Measurements from ENCODE around the gene NAALADL2.
"Not testable (repeated sequence)": the region's sequence is repeated elsewhere in the genome, so short reads cannot be mapped to it uniquely, and the experiment has no call there.

The NAALADL2 gene

DNA sequence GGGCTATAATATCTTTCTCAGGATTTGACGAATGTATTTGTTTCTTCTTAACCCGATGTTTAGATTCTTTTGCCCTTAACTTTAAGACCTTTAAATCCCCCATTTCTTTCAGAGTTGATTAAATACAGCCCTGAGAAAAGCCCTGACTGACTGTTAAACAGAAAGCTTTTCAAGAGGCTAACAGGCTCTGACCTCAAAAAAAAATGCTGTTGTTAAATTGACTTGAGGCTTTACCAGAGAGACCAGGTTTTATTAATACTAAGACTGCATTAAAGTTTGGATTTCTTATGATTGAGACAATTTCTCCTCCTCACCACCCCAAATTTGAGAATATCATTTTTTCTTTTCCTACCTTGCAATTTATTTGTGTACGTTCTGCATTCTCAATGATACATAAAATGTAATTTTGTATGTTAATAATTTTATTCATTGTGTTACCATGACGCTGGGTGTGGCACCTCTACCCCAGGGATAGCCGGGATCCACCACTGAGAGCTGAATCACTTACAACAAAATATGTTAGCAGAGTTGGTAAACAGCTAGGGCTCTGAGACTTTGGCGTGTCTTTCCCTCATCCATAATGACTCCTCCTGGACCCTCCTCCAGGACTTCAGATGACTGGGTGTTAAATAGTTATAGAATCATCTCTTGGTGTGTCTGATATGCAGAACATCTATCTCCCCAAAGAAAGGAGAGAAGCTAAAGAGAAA is 753.5 kb downstream of the NAALADL2 start:
- Histone ChIP-seq H3K4me1 (ENCODE audit: insufficient read depth, low read length, severe bottlenecking) (no peaks in the 10 kb centered on the region), H3K27ac (ENCODE audit: low read depth, low read length, poor library complexity, severe bottlenecking) (no peak overlapping the region), H3F3A (ENCODE audit: insufficient read depth, low read length) (no peaks in the 10 kb centered on the region), H3K79me2 (ENCODE audit: insufficient read depth, low read length) (no peaks in the 10 kb centered on the region), H3K4me2 (ENCODE audit: low read length) (no peak overlapping the region), H3K36me3 (ENCODE audit: insufficient read depth, low read length) (no peaks in the 10 kb centered on the region), H3K9me2 (ENCODE audit: low read depth, low read length) (no peaks in the 10 kb centered on the region), H3K9ac (ENCODE audit: low read length) (no peak overlapping the region), H4K20me1 (ENCODE audit: insufficient read depth, low read length) (no peaks in the 10 kb centered on the region), H2AFZ (ENCODE audit: low read length) (no peak overlapping the region), H3K27me3 (ENCODE audit: insufficient read depth, low read length) (no peaks in the 10 kb centered on the region), H3K9me3 (ENCODE audit: low read length) (no peaks in the 10 kb centered on the region), H3K4me3 (ENCODE audit: low read depth, low read length, poor library complexity, severe bottlenecking) (no peak overlapping the region)
- TF ChIP-seq, protein P1, sequence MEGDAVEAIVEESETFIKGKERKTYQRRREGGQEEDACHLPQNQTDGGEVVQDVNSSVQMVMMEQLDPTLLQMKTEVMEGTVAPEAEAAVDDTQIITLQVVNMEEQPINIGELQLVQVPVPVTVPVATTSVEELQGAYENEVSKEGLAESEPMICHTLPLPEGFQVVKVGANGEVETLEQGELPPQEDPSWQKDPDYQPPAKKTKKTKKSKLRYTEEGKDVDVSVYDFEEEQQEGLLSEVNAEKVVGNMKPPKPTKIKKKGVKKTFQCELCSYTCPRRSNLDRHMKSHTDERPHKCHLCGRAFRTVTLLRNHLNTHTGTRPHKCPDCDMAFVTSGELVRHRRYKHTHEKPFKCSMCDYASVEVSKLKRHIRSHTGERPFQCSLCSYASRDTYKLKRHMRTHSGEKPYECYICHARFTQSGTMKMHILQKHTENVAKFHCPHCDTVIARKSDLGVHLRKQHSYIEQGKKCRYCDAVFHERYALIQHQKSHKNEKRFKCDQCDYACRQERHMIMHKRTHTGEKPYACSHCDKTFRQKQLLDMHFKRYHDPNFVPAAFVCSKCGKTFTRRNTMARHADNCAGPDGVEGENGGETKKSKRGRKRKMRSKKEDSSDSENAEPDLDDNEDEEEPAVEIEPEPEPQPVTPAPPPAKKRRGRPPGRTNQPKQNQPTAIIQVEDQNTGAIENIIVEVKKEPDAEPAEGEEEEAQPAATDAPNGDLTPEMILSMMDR (IDR thresholded peaks at IDR 0.05; ENCODE audit: low read length): no peak
- no peak for TF ChIP-seq EZH2 (IDR thresholded peaks at IDR 0.05; ENCODE audit: borderline replicate concordance, low read length)

DNA sequence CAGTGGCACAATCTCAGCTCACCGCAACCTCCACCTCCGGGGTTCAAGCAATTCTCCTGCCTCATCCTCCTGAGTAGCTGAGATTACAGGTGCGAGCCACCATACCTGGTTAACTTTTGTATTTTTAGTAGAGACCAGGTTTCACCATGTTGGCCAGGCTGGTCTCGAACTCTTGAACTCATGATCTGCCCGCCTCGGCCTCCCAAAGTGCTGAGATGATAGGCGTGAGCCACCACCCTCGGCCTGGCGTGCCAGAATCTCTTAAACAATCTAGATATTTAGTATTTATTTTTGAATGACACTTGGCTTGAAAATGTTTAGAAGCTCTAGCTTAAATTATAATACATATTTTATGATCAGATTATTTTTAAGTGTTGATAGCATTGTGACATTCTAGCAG is 755.0 kb downstream of the NAALADL2 start:
- H2AFZ ChIP-seq (ENCODE audit: low read length); H3K27ac ChIP-seq (ENCODE audit: low read depth, low read length, poor library complexity, severe bottlenecking); H3K4me3 ChIP-seq (ENCODE audit: low read depth, low read length, poor library complexity, severe bottlenecking); H3K9ac ChIP-seq (ENCODE audit: low read length); H3K9me3 ChIP-seq (ENCODE audit: low read length); H3K4me2 ChIP-seq (ENCODE audit: low read length); H3K4me1 ChIP-seq (ENCODE audit: insufficient read depth, low read length, severe bottlenecking); H3K36me3 ChIP-seq (ENCODE audit: insufficient read depth, low read length); H3K79me2 ChIP-seq (ENCODE audit: insufficient read depth, low read length); H4K20me1 ChIP-seq (ENCODE audit: insufficient read depth, low read length); H3K9me2 ChIP-seq (ENCODE audit: low read depth, low read length); H3F3A ChIP-seq (ENCODE audit: insufficient read depth, low read length); H3K27me3 ChIP-seq (ENCODE audit: insufficient read depth, low read length): not testable (repeated sequence)

DNA sequence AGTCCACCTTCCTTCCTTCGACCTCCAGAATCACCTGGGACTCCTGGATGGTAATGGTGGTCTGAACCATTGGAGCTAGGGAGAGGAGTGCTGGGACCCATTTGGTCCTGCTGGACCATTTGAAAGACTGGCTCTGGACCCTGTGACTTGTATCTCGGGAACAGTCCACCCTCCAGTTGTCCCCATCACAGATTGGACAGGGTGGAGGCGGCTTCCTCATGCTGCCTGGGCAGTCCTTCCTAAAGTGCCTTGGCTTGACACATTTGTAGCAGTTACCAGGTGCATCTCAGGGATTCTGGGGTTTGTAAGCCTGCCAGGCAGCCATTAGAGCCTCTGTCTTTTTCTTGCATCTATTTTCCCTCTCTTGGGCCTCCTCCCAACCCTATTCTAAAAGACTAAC is 758.1 kb downstream of the NAALADL2 start:
- Histone ChIP-seq H3K4me2 (ENCODE audit: low read length) (no peak overlapping the region), H3K79me2 (ENCODE audit: insufficient read depth, low read length) (no peaks in the 10 kb centered on the region), H3K9ac (ENCODE audit: low read length) (no peak overlapping the region), H4K20me1 (ENCODE audit: insufficient read depth, low read length) (no peaks in the 10 kb centered on the region), H3K4me3 (ENCODE audit: low read depth, low read length, poor library complexity, severe bottlenecking) (no peak overlapping the region), H3K36me3 (ENCODE audit: insufficient read depth, low read length) (no peaks in the 10 kb centered on the region), H3K9me3 (ENCODE audit: low read length) (no peaks in the 10 kb centered on the region), H3K9me2 (ENCODE audit: low read depth, low read length) (no peaks in the 10 kb centered on the region), H2AFZ (ENCODE audit: low read length) (no peak overlapping the region), H3K4me1 (ENCODE audit: insufficient read depth, low read length, severe bottlenecking) (no peaks in the 10 kb centered on the region), H3F3A (ENCODE audit: insufficient read depth, low read length) (no peaks in the 10 kb centered on the region), H3K27me3 (ENCODE audit: insufficient read depth, low read length) (no peaks in the 10 kb centered on the region), H3K27ac (ENCODE audit: low read depth, low read length, poor library complexity, severe bottlenecking) (no peak overlapping the region)
- TF ChIP-seq EZH2 (IDR thresholded peaks at IDR 0.05; ENCODE audit: borderline replicate concordance, low read length): no peak
- TF ChIP-seq, protein P1 (IDR thresholded peaks at IDR 0.05; ENCODE audit: low read length): no peak

DNA sequence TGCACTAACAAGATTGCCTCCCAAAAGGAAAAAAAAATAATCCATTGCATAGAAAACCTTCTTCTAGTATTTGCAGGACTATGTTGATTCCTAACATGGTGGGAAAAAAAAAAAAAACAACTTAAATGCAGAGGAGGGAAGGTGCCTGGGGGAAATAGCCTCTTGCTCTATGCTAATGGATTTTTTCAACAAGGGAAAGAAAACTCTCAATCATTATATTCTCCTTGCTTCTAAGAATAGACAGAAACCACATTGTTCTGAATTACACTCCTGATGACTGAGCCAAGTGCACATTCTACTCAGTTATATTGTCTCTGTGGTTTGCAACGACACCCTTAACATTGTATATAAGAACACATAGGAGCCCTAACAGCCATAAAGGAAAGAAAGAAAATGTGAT is 760.2 kb downstream of the NAALADL2 start:
- Histone ChIP-seq H3F3A (ENCODE audit: insufficient read depth, low read length) (no peaks in the 10 kb centered on the region), H3K9ac (ENCODE audit: low read length) (no peak overlapping the region), H3K9me3 (ENCODE audit: low read length) (no peaks in the 10 kb centered on the region), H3K9me2 (ENCODE audit: low read depth, low read length) (no peaks in the 10 kb centered on the region), H3K4me3 (ENCODE audit: low read depth, low read length, poor library complexity, severe bottlenecking) (no peak overlapping the region), H3K36me3 (ENCODE audit: insufficient read depth, low read length) (no peaks in the 10 kb centered on the region), H3K27me3 (ENCODE audit: insufficient read depth, low read length) (no peaks in the 10 kb centered on the region), H2AFZ (ENCODE audit: low read length) (no peak overlapping the region), H4K20me1 (ENCODE audit: insufficient read depth, low read length) (no peaks in the 10 kb centered on the region), H3K4me1 (ENCODE audit: insufficient read depth, low read length, severe bottlenecking) (no peaks in the 10 kb centered on the region), H3K27ac (ENCODE audit: low read depth, low read length, poor library complexity, severe bottlenecking) (no peak overlapping the region), H3K79me2 (ENCODE audit: insufficient read depth, low read length) (no peaks in the 10 kb centered on the region), H3K4me2 (ENCODE audit: low read length) (no peak overlapping the region)
- TF ChIP-seq EZH2 (IDR thresholded peaks at IDR 0.05; ENCODE audit: borderline replicate concordance, low read length): no peak
- TF ChIP-seq, protein P1 (IDR thresholded peaks at IDR 0.05; ENCODE audit: low read length): no peak

Data from OCI-LY1 (cell line).